ENCODE results near the gene CCL27.

DNA sequence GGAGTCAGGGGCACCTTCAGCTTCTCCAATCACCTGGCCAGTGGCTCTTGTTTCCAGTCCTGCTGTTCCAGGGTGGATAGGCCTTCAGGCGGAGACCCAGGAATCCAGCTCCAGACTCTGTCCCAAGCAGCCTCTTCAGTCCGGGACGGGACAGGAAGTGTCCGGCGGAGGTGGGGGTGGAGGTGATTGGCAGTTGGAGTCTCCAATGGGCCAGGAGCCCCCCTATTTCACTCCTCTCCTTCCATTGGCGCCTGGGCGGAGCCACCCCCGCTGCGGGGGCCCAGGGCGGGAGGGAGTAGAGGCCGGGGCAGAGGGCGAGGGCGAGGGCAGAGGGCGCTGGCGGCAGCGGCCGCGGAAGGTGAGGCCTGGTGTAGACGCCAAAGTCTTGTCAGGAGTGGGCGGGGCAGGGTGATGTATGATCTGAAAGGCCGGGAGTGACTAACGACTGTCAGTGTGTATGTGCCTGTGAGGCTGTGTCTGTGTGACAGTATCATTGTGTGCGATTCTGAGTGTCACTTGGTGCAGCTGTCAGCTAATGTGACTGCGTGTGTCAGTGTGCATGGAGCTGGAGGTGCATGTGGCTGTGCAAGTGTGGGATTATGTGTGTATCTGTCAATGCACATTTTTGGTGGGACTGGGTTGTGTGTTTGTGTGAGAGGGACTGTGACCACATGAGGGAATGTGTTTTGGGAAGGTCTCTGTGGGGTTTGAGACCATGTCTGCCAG lies 10.4 kb downstream of the CCL27 start, which contains the start of gene IL11RA:
- TF ChIP-seq POLR2A (IDR thresholded peaks at IDR 0.05; ENCODE audit: low read length) (peak; percentile 22), GATA1 (IDR thresholded peaks at IDR 0.05; ENCODE audit: low read depth, low read length) (no peak)
